ENCODE measurements around the gene SERPINC1.

- TF ChIP-seq CTCF (IDR thresholded peaks at IDR 0.05) (no peak), POLR2AphosphoS5 (IDR thresholded peaks at IDR 0.05) (no peak)
These were observed 55.4 kb downstream of the SERPINC1 start for GRCh38 chr1:173861731-173862145.

All from transverse colon (tissue), 4 donors.